Activated CD4-positive, alpha-beta T cell treated with anti-CD3 and anti-CD28 coated beads, Interleukin-2, amount 10 ng/mL, durations not matched to agents 24 days and 14 days (primary cell): ENCODE data around the gene PITPNM2. TPM values are rescaled to one million over a fixed set of nuclear protein-coding genes. Genes with fewer than 3 reads are reported as not detected.

Experiments used
- DNase-seq: peaks from one replicate; pipeline ENCODE4 v3.0.0; 2022
- H3K27ac Mint-ChIP-seq: one replicate; pipeline ENCODE4 v1.8.0; 2022; ENCODE audit warnings: mild to moderate bottlenecking, mixed read lengths
- H3K27me3 Mint-ChIP-seq: one replicate; pipeline ENCODE4 v1.8.0; 2022; ENCODE audit warnings: mixed read lengths
- H3K36me3 Mint-ChIP-seq: one replicate; pipeline ENCODE4 v1.8.0; 2022; ENCODE audit warnings: low read depth, mild to moderate bottlenecking, mixed read lengths
- H3K4me1 Mint-ChIP-seq: one replicate; pipeline ENCODE4 v1.8.0; 2021; ENCODE audit warnings: mixed read lengths
- H3K4me3 Mint-ChIP-seq: one replicate; pipeline ENCODE4 v1.8.0; 2022; ENCODE audit warnings: mild to moderate bottlenecking, moderate library complexity, mixed read lengths
- H3K9me3 Mint-ChIP-seq: one replicate; pipeline ENCODE4 v1.8.0; 2021; ENCODE audit warnings: mixed read lengths
- intact Hi-C: fragments of 100-400 bp; cut with micrococcal nuclease; formaldehyde crosslinking; loops from one replicate; pipeline ENCODE4 v1.15.1; 2023
- total RNA-seq: library from RNA; stranded (reverse); gene quantifications from 2 replicates; pipeline ENCODE4 v1.2.3, GENCODE V29; 2022

The PITPNM2 gene
- total RNA-seq, 1 donor from 2014 or later, result 19.0 TPM

DNA sequence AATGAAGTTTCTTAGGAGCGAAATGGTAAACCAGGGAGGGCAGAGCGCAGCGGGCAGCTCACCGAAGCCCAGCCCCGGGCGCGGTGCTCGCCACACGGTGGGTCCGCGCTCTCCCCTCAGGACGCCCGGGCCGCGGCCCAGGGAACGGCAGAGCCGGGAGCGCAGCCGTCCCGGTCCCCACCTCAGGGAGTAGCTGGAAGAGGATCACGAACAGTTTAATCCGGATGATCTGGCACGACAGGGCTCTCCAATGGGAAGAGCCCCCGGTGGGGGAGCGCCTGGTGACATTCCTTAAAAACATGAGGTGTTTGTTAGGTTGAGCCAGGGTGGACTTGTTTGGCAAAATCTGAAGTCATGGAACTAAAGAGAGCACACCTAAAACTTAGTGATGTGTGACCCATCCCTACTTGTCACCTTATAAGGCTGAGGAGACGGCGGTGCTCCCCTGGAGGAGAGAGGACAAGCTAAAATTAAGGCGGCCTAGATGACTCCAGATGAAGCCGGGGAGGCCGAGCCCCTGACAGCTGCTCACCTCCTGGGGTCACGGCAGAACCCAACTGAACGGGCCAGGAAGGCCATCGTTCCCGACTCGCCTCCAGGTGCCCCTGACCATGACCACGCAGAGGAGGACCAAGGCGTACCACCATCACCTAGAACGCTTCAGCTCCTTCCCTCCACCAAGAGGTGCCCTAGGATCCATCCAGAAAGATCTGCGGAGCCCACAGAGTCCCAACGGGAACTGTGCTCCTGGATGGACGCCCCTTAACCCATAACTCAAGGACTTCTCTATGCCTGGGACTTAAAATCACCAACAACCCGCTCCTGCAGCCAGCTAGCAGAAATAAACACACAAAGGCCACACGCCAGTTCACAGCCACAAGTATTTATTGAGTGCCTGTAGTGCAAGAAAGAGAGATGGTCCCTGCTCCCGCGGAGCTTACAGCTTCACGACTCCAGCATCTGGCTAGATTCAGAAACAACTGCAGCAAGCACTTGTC is 866 bp upstream of the PITPNM2 start:
- H3K27me3 Mint-ChIP-seq, result peaks cover 15% of the 10 kb centered on the region
- DNase-seq, result no peak
- peak overlapping the region; percentile 85 for H3K4me3 Mint-ChIP-seq
- peaks cover 28% of the 10 kb centered on the region for H3K36me3 Mint-ChIP-seq
- H3K9me3 Mint-ChIP-seq, result no peaks in the 10 kb centered on the region
- peaks cover 32% of the 10 kb centered on the region for H3K4me1 Mint-ChIP-seq
- intact Hi-C loops, result loop anchor here (1.0 to 5.0 kb wide), 4 partner anchors 15 to 86 kb away; no protein-coding TSS in a partner anchor
- H3K27ac Mint-ChIP-seq, result peak overlapping the region; percentile 86

DNA sequence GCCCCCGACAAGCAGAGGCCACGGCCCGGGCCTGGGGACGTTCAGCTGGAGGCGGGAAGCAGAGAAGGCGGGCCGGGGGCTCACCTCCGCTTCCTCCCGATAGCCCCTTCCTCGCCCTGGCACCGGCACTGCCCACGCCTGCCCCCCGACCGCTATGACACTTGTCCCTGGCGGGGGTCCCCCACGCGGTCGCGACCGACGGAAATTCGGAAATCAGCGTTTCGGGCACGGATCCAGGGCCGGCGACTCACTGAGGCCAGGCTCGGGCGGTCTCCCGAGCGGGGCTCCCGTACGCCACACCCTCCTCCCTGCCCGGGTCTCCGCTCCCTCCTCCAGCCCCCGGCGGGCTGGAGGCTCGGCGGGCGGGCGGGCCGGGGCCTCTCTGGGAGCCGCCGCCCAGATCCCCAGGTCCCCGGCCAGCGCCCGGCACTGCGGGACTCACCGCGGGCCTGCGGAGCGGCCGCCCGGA is 581 bp downstream of the PITPNM2 start:
- DNase-seq, result peak; percentile 73
- Mint-ChIP-seq H3K4me1 (peaks cover 32% of the 10 kb centered on the region), H3K9me3 (no peaks in the 10 kb centered on the region)

DNA sequence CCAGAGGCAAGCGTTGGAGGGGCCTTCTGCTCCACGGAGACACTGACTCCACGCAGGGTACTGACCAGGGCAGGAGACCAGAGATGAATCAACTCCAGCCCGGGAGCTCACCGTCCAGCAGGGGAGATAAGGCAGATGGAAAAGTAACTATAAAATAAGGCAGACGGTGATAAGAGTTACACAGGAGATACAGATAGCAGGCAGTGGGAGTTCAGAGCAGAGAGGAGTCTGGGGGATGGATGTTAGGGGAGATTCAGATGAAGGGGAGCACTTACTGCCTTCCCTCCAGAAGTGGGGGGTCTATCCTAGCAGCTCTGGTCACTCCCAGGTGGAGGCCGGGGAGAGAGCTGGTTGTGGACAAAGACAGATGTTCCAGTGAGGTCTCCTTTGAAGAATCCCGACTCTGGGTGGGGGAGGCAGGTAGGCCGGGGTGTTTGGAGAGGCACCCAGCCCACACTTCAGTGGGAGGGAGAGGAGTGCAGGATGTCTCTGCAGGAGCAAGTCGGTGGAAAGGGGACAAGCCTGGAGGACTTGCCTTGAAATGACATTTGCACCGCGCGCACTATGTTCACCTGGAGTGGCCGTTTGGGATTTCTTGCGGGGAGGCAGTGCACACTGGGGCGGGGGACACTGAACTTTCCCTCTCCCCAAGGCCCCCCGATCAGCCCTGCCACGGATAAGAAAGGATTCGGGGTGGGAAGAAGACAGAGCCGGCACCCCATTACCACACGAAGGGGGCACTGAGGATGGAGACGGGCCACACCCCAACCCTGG is 1.2 kb downstream of the PITPNM2 start:
- peak; percentile 64 for DNase-seq
- H3K27ac Mint-ChIP-seq, result peak overlapping the region; percentile 79
- peaks cover 15% of the 10 kb centered on the region for H3K27me3 Mint-ChIP-seq
- peaks cover 32% of the 10 kb centered on the region for H3K4me1 Mint-ChIP-seq
- H3K36me3 Mint-ChIP-seq, result peaks cover 27% of the 10 kb centered on the region
- peak overlapping the region; percentile 85 for H3K4me3 Mint-ChIP-seq
- H3K9me3 Mint-ChIP-seq, result no peaks in the 10 kb centered on the region
- intact Hi-C loops, result loop anchor here (1.0 to 5.0 kb wide), 4 partner anchors 17 to 106 kb away; no protein-coding TSS in a partner anchor

More for the DNA sequence above, 581 bp downstream of the PITPNM2 start:
- H3K36me3 Mint-ChIP-seq, result peaks cover 27% of the 10 kb centered on the region
- H3K4me3 Mint-ChIP-seq, result peak overlapping the region; percentile 85
- H3K27me3 Mint-ChIP-seq, result peaks cover 15% of the 10 kb centered on the region
- peak overlapping the region; percentile 79 for H3K27ac Mint-ChIP-seq
- intact Hi-C loops, result loop anchor here (2.0 to 5.0 kb wide), 3 partner anchors 16 to 87 kb away; no protein-coding TSS in a partner anchor

DNA sequence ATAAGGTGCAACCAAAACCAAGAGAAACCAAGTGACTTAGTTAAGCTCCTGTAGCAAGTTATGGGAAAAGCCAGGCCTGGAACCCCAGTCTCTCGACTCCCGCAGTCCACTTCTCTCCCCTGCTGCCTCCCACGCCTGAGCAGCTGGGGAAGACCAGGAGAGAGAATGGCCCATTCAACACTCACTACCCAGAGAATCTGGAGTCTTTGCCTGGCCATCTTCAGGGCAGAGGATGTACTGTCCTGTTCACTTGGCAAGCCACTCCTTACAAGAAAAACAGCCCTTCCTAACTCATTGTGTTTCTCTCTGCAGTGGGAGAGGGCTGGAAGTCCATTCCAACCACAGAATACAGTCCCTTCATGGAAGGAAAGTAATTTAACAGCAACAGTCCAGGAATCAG is 1.8 kb downstream of the PITPNM2 start:
- H3K4me1 Mint-ChIP-seq, result peaks cover 32% of the 10 kb centered on the region
- no peak for DNase-seq
- H3K9me3 Mint-ChIP-seq, result no peaks in the 10 kb centered on the region
- intact Hi-C loops, result loop anchor here (1.0 kb wide), 1 partner anchor 106 kb away; no protein-coding TSS in a partner anchor
- H3K36me3 Mint-ChIP-seq, result peaks cover 21% of the 10 kb centered on the region
- H3K4me3 Mint-ChIP-seq, result peak overlapping the region; percentile 85
- H3K27me3 Mint-ChIP-seq, result peaks cover 15% of the 10 kb centered on the region
- peak overlapping the region; percentile 79 for H3K27ac Mint-ChIP-seq

DNA sequence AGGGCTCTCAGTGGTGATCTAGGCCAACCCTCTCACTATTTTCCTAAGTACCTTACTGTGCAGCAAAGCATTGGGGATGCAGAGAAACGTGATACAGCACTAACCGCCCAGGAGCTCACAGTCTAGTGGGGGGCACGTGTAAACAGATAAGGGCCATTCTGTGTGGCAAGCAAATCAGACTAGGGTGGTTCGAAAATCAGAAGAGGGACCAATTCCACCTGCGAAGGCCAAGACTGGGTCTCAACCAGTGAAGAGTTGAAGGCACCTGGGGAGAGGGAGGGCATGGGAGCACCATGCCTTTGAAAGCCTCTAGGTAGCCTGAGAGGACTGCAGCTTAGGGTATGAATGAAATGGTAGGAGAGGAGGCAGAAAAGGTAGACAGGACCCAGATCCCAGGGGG is 2.2 kb downstream of the PITPNM2 start:
- DNase-seq, result no peak
- H3K4me3 Mint-ChIP-seq, result peak overlapping the region; percentile 33
- H3K9me3 Mint-ChIP-seq, result no peaks in the 10 kb centered on the region
- peaks cover 31% of the 10 kb centered on the region for H3K4me1 Mint-ChIP-seq
- no peak overlapping the region for H3K27ac Mint-ChIP-seq
- peaks cover 15% of the 10 kb centered on the region for H3K27me3 Mint-ChIP-seq
- intact Hi-C loops, result loop anchor here (1.0 kb wide), 1 partner anchor 105 kb away; no protein-coding TSS in a partner anchor
- peaks cover 19% of the 10 kb centered on the region for H3K36me3 Mint-ChIP-seq

DNA sequence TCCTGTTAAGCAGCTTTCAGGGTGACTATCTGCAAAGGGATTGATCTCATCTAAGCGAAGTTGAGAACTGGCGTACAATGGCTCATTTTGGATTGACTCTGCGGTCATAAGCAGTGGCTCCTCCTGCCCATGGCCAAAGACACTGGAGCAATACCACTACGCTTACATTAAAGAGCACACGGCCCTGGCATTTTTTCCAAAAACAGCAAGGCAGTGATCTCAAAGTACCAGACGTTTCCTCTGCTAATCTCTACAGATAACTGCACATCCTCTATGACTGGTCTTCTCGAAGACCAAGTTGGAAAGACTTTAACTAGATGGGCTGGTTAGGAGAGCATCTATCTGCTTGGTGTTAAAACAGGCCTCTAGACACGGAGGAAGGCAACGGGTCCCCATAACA is 2.7 kb downstream of the PITPNM2 start:
- no peak for DNase-seq
- Mint-ChIP-seq H3K27me3 (peaks cover 15% of the 10 kb centered on the region), H3K36me3 (peaks cover 19% of the 10 kb centered on the region), H3K4me1 (peaks cover 31% of the 10 kb centered on the region), H3K4me3 (peak overlapping the region; percentile 33), H3K9me3 (no peaks in the 10 kb centered on the region), H3K27ac (no peak overlapping the region)
- intact Hi-C loops, result no loop called here

DNA sequence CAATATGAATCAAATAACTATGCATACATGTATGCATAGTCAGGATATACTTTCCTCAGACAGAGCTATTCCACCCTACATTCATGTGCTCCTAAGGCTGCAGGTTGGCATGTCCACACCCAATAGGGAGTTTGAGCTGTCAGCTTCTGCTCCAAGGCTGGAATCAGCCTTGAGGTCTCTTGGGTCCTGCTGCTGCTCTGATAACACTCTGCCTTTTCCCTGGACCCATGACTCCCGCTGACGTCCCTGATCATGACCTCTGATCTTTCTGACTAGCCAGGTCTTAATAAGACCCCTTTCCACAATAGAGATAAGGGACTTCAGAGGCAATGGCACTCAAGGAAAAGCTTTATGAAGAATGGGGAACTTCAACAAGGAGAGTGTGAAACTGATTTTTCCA is 5.7 kb downstream of the PITPNM2 start:
- no peak overlapping the region for H3K4me3 Mint-ChIP-seq
- H3K36me3 Mint-ChIP-seq, result peaks cover 17% of the 10 kb centered on the region
- H3K27ac Mint-ChIP-seq, result no peak overlapping the region
- DNase-seq, result no peak
- peaks cover 15% of the 10 kb centered on the region for H3K27me3 Mint-ChIP-seq
- no peaks in the 10 kb centered on the region for H3K9me3 Mint-ChIP-seq
- H3K4me1 Mint-ChIP-seq, result peaks cover 24% of the 10 kb centered on the region
- intact Hi-C loops, result no loop called here

DNA sequence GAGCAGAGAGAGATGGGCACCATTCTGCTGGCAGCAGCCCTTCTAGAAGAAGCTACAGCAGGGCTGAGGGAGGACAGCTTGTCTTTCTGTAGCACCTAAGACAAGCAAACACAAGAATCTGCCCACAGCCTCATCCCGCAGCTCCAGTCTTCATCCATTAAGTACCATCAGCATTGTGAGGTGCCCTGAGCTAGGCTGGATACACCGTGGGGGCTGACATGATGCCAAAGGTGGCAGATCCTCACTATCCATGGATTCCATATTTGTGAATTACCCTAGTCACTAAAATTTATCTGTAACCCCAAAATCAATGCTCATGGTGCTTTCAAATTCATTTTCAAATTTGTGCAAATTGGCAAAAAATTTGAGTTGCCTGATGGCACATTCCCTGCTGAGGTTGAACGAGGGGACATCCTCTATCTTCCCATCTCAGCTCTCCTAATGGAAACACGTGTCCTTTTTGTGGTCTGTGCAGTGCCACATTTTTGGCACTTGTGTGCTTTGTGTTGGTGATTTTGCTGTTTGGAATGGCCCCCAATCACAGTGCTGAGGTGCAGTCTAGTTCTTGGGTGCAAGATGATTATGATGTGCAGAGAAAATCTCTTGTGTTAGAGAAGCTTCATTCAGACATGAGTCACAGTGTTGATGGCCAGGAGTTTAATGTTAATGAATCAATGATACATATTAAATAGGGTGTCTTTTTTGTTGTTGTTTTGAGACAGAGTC is 7.0 kb downstream of the PITPNM2 start:
- DNase-seq, result no peak
- Mint-ChIP-seq H3K36me3 (peaks cover 14% of the 10 kb centered on the region), H3K4me3 (no peak overlapping the region), H3K27me3 (peaks cover 7% of the 10 kb centered on the region), H3K9me3 (no peaks in the 10 kb centered on the region), H3K27ac (no peak overlapping the region), H3K4me1 (peaks cover 21% of the 10 kb centered on the region)
- intact Hi-C loops, result no loop called here

DNA sequence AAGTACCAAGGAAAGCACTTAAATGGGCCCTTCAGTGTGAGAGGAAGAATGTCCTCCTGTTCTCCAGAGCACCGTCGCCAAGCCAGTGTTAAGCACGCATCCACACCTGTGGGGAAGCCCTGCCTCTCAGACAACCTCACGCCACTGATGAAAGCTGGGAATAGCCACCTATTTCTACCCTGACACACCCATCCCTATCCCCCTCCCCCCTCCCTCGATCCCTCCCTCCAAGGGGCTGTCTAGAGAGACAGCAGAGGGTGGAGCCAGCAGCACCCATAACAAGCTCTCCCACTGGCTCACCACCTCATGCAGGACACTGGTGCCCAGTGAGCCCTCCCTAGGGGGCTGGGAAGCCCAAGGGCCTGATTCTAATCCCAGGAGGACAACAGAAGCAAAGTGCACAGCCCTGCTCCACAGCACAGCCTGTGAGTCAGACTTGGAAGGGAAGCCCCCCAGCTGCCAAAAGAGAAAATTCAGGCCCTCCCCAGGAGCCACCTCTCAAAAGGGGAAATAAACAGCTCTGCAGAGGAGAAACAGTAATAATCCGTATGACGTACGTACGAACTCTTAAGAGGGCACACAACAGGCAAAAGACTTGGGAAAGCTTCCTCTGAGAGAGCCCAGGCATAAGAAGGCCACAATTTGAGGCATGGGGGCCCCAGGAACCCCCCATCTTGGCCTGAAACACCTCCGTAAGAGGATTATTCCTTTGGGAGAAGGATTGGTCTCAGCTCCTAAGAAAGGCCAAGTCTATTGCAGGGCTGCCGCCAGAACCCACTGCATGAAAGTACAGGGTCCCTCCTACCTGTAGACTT is 7.8 kb downstream of the PITPNM2 start:
- intact Hi-C loops, result no loop called here
- Mint-ChIP-seq H3K36me3 (peaks cover 7% of the 10 kb centered on the region), H3K4me1 (peaks cover 14% of the 10 kb centered on the region), H3K4me3 (no peak overlapping the region), H3K27ac (no peak overlapping the region), H3K27me3 (no peaks in the 10 kb centered on the region), H3K9me3 (no peaks in the 10 kb centered on the region)
- no peak for DNase-seq

DNA sequence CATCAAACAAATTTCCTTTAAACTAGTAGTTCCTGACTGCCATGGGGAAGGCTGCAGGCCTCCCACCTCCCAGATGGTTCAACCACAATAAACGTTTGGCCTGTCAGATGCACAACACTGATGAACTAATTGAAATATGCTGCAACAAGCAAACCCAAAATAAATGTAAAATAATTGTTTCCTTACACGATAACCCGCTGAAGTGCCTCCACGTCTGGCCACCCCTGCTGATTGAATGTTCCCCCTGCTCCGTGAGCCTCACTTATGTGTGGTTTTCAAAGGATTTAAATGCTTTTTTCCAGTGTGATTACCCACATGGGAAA is 8.4 kb downstream of the PITPNM2 start:
- H3K4me1 Mint-ChIP-seq, result peaks cover 12% of the 10 kb centered on the region
- DNase-seq, result no peak
- intact Hi-C loops, result no loop called here
- no peak overlapping the region for H3K27ac Mint-ChIP-seq
- no peaks in the 10 kb centered on the region for H3K27me3 Mint-ChIP-seq
- peaks cover 7% of the 10 kb centered on the region for H3K36me3 Mint-ChIP-seq
- H3K9me3 Mint-ChIP-seq, result no peaks in the 10 kb centered on the region
- H3K4me3 Mint-ChIP-seq, result no peak overlapping the region

DNA sequence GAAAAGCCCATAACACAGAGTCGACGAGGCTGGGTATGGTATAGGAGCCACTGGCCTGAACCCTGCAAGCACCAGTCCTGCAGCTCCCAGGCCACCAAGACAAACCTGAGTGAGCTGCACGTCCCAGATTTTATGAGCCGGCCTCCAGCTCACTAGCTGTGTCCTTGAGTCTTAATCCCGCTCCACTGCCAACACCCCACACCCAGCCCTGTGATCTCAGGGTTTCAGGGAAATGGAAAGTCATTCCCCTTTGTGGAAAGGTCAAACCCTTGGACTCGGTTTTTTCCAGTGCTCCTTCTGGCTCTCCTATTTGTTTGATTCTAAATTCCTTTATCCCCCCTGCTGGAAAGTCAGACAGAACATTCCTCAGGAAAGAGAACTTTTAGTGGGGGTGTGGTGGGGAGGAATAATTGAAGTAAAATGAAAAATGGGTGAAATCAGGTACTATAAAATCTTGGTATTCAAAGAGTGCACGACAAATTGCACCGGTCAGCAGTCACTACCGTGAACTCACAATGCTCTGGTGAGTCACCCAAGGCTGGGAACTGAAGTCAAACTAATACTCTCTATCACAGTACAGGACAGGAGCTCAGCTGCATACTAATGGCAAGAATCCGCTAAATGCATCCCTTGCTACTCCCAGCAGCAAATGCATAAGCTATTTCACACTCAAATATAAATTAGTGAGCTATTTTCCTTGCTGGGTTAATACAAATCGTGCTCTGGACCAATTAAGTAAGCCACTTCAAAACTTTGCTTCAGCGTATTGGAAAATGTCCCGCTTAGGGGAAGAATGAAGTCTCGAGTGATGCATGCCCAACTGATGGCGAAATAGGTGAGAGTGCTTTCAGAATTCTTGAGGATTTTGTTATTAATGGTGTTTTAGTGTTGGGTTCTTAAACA is 9.0 kb downstream of the PITPNM2 start:
- Mint-ChIP-seq H3K27me3 (no peaks in the 10 kb centered on the region), H3K27ac (no peak overlapping the region), H3K4me3 (no peak overlapping the region), H3K36me3 (peaks cover 5% of the 10 kb centered on the region), H3K4me1 (peaks cover 11% of the 10 kb centered on the region), H3K9me3 (no peaks in the 10 kb centered on the region)
- intact Hi-C loops, result no loop called here
- no peak for DNase-seq
